Stimulated activated CD4-positive, alpha-beta T cell treated with anti-CD3 and anti-CD28 coated beads, Interleukin-1b, Interleukin-23, amount 100 ng/mL, for 48 hours (primary cell): ENCODE data around the gene HOXC12.

Experiments used
- DNase-seq: peaks from one replicate; pipeline ENCODE4 v3.0.0-alpha.2; 2020

The HOXC12 gene

GRCh38 chr12:53985692-53985993 is 30.9 kb downstream of the HOXC12 start:
- DNase-seq: no peak

- DNase-seq: no peak
Measured at GRCh38 chr12:53985994-53986685, 31.4 kb downstream of the HOXC12 start.

GRCh38 chr12:53986686-53987483 is 32.2 kb downstream of the HOXC12 start:
- DNase-seq: no peak

GRCh38 chr12:53987787-53988230 is 33.1 kb downstream of the HOXC12 start:
- no peak for DNase-seq

- DNase-seq: no peak
Measured at GRCh38 chr12:53988541-53989226, 34.0 kb downstream of the HOXC12 start.

GRCh38 chr12:53989227-53990113 is 34.8 kb downstream of the HOXC12 start:
- DNase-seq: no peak

- no peak for DNase-seq
Measured at GRCh38 chr12:53990311-53991076, 35.8 kb downstream of the HOXC12 start.

- no peak for DNase-seq
Measured at GRCh38 chr12:53991077-53991460, 36.4 kb downstream of the HOXC12 start.

- no peak for DNase-seq
Measured at GRCh38 chr12:53992377-53992889, 37.7 kb downstream of the HOXC12 start.

GRCh38 chr12:53993162-53994008 is 38.7 kb downstream of the HOXC12 start:
- DNase-seq: no peak

GRCh38 chr12:53994009-53994263 is 39.2 kb downstream of the HOXC12 start:
- DNase-seq: no peak

- no peak for DNase-seq
Measured at GRCh38 chr12:53994264-53995001, 39.7 kb downstream of the HOXC12 start.

- no peak for DNase-seq
Measured at GRCh38 chr12:53995002-53995377, 40.3 kb downstream of the HOXC12 start.

- no peak for DNase-seq
Measured at GRCh38 chr12:53995378-53996239, 40.9 kb downstream of the HOXC12 start.

GRCh38 chr12:53996240-53997203 is 41.8 kb downstream of the HOXC12 start:
- DNase-seq: no peak

GRCh38 chr12:53997204-53998109 is 42.8 kb downstream of the HOXC12 start:
- no peak for DNase-seq
